Fibroblast of skin of left quadriceps (primary cell): ENCODE measurements around the gene MYPOP.
A peak's percentile ranks its signal among the peaks of the same experiment; 100 is the strongest.

Source experiments
- DNase-seq, 2 experiments: peaks; one replicate each; pipeline ENCODE4 v3.0.0-alpha.2; 2013; ENCODE audit warnings: low read depth in 2 of 2

The MYPOP gene

GRCh38 chr19:45901912-45902650, at the start of gene MYPOP:
Gene MYPOP (minus strand): TSS chr19:45902613. CDS start chr19:45901773, 840 bp downstream.
- DNase-seq, result no peak

GRCh38 chr19:45947926-45948325, 45.5 kb upstream of the MYPOP start:
- DNase-seq, result no peak

GRCh38 chr19:45940515-45940805, 38.0 kb upstream of the MYPOP start:
- no peak for DNase-seq

- DNase-seq, result no peak
These were observed 37.5 kb upstream of the MYPOP start for GRCh38 chr19:45939792-45940514.

- no peak for DNase-seq
These were observed 36.4 kb upstream of the MYPOP start for GRCh38 chr19:45938733-45939319.

GRCh38 chr19:45935267-45935666, 32.9 kb upstream of the MYPOP start:
- DNase-seq, result no peak

GRCh38 chr19:45934551-45935230, 32.3 kb upstream of the MYPOP start:
- no peak for DNase-seq

GRCh38 chr19:45933759-45934158, 31.3 kb upstream of the MYPOP start:
- no peak for DNase-seq

GRCh38 chr19:45931055-45931454, 28.6 kb upstream of the MYPOP start:
- no peak for DNase-seq

- DNase-seq, result no peak
These were observed 26.8 kb upstream of the MYPOP start for GRCh38 chr19:45929247-45929646.

- peak; percentile 54 to 55 for DNase-seq
These were observed 25.3 kb upstream of the MYPOP start for GRCh38 chr19:45927565-45928261.

- DNase-seq, result no peak
These were observed 22.6 kb upstream of the MYPOP start for GRCh38 chr19:45924891-45925447.

- no peak for DNase-seq
These were observed 19.9 kb upstream of the MYPOP start for GRCh38 chr19:45922281-45922680.

GRCh38 chr19:45920458-45920857, 18.0 kb upstream of the MYPOP start:
- DNase-seq, result no peak

GRCh38 chr19:45919678-45920077, 17.3 kb upstream of the MYPOP start:
- DNase-seq, result no peak

- no peak for DNase-seq
These were observed 16.3 kb upstream of the MYPOP start for GRCh38 chr19:45918721-45919120.

GRCh38 chr19:45917421-45918091, 15.1 kb upstream of the MYPOP start:
- DNase-seq, result no peak

GRCh38 chr19:45913874-45914830, 11.7 kb upstream of the MYPOP start, which contains the start of gene NANOS2:
Gene NANOS2 (minus strand): TSS chr19:45914778. CDS start chr19:45914693, 85 bp downstream.
- no peak for DNase-seq

- DNase-seq, result no peak
These were observed 8.9 kb upstream of the MYPOP start for GRCh38 chr19:45911291-45911690.

- no peak for DNase-seq
These were observed 6.5 kb upstream of the MYPOP start for GRCh38 chr19:45908956-45909355.
